ENCODE data around the gene PLA2G5. TPM values are rescaled to one million over a fixed set of nuclear protein-coding genes. Genes with fewer than 3 reads are reported as not detected.

Gene PLA2G5
- total RNA-seq, 3 donors from 2014 or later, result 0.78 to 16.2 (median 0.94) TPM

DNA sequence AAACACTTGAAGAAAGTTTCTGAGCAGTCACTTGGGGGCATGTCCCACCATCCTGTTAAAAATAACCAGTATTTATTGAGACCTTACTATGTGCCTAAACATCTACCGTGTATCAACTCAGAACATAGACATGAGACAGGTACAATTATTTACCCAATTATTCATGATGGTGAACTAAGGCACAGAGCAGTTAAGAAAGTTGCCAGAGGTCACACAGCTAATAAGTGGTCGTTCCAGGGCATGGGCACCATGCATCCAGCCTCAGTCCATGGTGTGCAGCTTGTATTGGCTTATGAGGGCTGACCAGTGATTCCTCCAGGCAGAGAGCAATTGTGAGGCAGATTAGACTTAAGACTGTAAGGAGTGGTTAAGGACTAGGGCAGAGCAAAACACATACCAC is 5.4 kb downstream of the PLA2G5 start:
- Histone ChIP-seq H3K36me3 (ENCODE audit: low read depth) (no peaks in the 10 kb centered on the region), H3K4me3 (no peak overlapping the region), H3K9me3 (no peaks in the 10 kb centered on the region), H3K4me1 (ENCODE audit: low read depth) (no peaks in the 10 kb centered on the region)
- intact Hi-C loops (cut with DNase I, micrococcal nuclease), result no loop called here
- TF ChIP-seq, protein P1, sequence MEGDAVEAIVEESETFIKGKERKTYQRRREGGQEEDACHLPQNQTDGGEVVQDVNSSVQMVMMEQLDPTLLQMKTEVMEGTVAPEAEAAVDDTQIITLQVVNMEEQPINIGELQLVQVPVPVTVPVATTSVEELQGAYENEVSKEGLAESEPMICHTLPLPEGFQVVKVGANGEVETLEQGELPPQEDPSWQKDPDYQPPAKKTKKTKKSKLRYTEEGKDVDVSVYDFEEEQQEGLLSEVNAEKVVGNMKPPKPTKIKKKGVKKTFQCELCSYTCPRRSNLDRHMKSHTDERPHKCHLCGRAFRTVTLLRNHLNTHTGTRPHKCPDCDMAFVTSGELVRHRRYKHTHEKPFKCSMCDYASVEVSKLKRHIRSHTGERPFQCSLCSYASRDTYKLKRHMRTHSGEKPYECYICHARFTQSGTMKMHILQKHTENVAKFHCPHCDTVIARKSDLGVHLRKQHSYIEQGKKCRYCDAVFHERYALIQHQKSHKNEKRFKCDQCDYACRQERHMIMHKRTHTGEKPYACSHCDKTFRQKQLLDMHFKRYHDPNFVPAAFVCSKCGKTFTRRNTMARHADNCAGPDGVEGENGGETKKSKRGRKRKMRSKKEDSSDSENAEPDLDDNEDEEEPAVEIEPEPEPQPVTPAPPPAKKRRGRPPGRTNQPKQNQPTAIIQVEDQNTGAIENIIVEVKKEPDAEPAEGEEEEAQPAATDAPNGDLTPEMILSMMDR (IDR thresholded peaks at IDR 0.05), result no peak
- DNase-seq (no peak), ATAC-seq (no peak)

GRCh38 chr1:20076223-20076622 is 6.2 kb downstream of the PLA2G5 start:
- TF ChIP-seq, protein P1 (IDR thresholded peaks at IDR 0.05), result no peak
- DNase-seq, result no peak
- Histone ChIP-seq H3K36me3 (ENCODE audit: low read depth) (no peaks in the 10 kb centered on the region), H3K4me3 (no peak overlapping the region), H3K4me1 (ENCODE audit: low read depth) (no peaks in the 10 kb centered on the region), H3K9me3 (no peaks in the 10 kb centered on the region)
- intact Hi-C loops (cut with DNase I, micrococcal nuclease), result no loop called here
- no peak for ATAC-seq

GRCh38 chr1:20076710-20077461 is 6.9 kb downstream of the PLA2G5 start:
- Histone ChIP-seq H3K4me3 (no peak overlapping the region), H3K9me3 (no peaks in the 10 kb centered on the region), H3K36me3 (ENCODE audit: low read depth) (no peaks in the 10 kb centered on the region), H3K4me1 (ENCODE audit: low read depth) (no peaks in the 10 kb centered on the region)
- TF ChIP-seq, protein P1 (IDR thresholded peaks at IDR 0.05), result no peak
- DNase-seq, result no peak
- intact Hi-C loops (cut with DNase I, micrococcal nuclease), result no loop called here
- no peak for ATAC-seq

DNA sequence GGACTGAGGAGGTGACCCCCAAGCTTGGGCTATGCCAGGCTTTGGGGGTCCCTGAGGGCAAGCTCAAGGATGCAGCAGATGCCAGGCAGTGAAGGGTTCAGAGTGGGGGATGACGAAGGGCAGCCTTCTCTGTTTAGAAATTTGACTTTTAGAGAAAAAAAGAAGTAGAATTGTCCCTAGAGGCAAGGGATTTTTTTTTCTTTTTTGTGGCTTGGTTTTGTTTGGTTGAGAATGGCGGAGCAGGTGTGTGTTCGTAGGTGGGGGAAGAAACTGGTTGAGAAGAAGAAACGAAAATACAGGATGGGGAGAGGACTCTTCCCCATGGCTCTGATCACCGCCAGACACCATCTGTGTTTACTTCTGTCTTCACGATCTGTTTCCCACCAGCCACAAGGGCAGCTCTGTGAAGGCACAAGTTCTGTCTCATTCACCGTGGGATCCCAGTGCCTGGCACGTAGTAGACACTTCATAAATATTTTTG is 8.2 kb downstream of the PLA2G5 start:
- DNase-seq, result no peak
- ATAC-seq, result no peak
- TF ChIP-seq, protein P1 (IDR thresholded peaks at IDR 0.05), result no peak
- Histone ChIP-seq H3K36me3 (ENCODE audit: low read depth) (no peaks in the 10 kb centered on the region), H3K4me3 (no peak overlapping the region), H3K4me1 (ENCODE audit: low read depth) (no peaks in the 10 kb centered on the region), H3K9me3 (no peaks in the 10 kb centered on the region)
- intact Hi-C loops (cut with DNase I, micrococcal nuclease), result no loop called here

DNA sequence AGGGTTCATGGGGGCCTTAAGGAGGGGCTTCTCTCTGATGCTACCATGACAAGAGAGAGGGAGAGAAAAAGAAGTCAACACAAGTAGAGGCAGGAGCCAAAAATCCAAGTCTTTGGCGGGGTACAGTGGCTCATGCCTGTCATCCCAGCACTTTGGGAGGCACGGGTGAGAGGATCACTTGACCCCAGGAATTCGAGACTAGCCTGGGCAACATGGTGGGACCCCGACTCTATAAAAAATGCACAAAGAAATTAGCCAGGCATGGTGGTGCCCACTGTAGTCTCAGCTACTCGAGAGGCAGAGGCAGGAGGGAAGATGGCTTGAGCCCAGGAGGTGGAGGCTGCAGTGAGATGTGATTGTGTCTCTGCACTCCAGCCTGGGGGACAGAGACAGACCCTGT is 8.7 kb downstream of the PLA2G5 start:
- DNase-seq (no peak), ATAC-seq (no peak)
- intact Hi-C loops (cut with DNase I, micrococcal nuclease), result no loop called here

More for the DNA sequence above, 8.7 kb downstream of the PLA2G5 start:
- H3K9me3 ChIP-seq, result peaks cover 3% of the 10 kb centered on the region
- no peaks in the 10 kb centered on the region for H3K4me1 ChIP-seq (ENCODE audit: low read depth)
- TF ChIP-seq, protein P1 (IDR thresholded peaks at IDR 0.05), result no peak
- no peaks in the 10 kb centered on the region for H3K36me3 ChIP-seq (ENCODE audit: low read depth)
- no peak overlapping the region for H3K4me3 ChIP-seq
